DOHH2 (cell line): ENCODE results near the gene ZNF582.

Experiments used
- H3F3A ChIP-seq: fragments of 200-600 bp; sonication (generic), shearing (Covaris generic); 2 replicates; pipeline ENCODE4 v1.6.0; 2016; ENCODE audit warnings: antibody characterized with exemption, mild to moderate bottlenecking; ENCODE audit not compliant: control insufficient read depth, insufficient read depth
- H3K27ac ChIP-seq: fragments of 200-600 bp; sonication (generic); 2 replicates; pipeline ENCODE4 v1.5.1; 2014; ENCODE audit warnings: low read depth, mild to moderate bottlenecking, low read length, moderate library complexity
- H3K27me3 ChIP-seq: fragments of 200-600 bp; sonication (generic); 2 replicates; pipeline ENCODE4 v1.6.1; 2014; ENCODE audit warnings: mild to moderate bottlenecking, low read length, mixed read lengths; ENCODE audit not compliant: control insufficient read depth
- H3K36me3 ChIP-seq: fragments of 200-600 bp; sonication (generic); 2 replicates; pipeline ENCODE4 v1.6.1; 2014; ENCODE audit warnings: mild to moderate bottlenecking, low read length, moderate library complexity, mixed read lengths; ENCODE audit not compliant: control insufficient read depth
- H3K4me1 ChIP-seq: fragments of 200-600 bp; sonication (generic); 2 replicates; pipeline ENCODE4 v1.6.1; 2014; ENCODE audit warnings: mild to moderate bottlenecking, low read length, mixed read lengths; ENCODE audit not compliant: control insufficient read depth
- H3K4me2 ChIP-seq: fragments of 200-600 bp; sonication (generic); 2 replicates; pipeline ENCODE4 v1.6.0; 2014; ENCODE audit warnings: mild to moderate bottlenecking, low read length, moderate library complexity
- H3K4me3 ChIP-seq: fragments of 200-600 bp; sonication (generic); 2 replicates; pipeline ENCODE4 v1.5.1; 2014; ENCODE audit warnings: mild to moderate bottlenecking, low read length, mixed read lengths
- H3K79me2 ChIP-seq: fragments of 200-600 bp; sonication (generic); 2 replicates; pipeline ENCODE4 v1.6.1; 2014; ENCODE audit warnings: mild to moderate bottlenecking, low read length, mixed read lengths; ENCODE audit not compliant: control insufficient read depth
- H3K9me2 ChIP-seq: fragments of 200-600 bp; sonication (generic); replicated peaks from 2 replicates; pipeline ENCODE4 v1.6.1; 2014; ENCODE audit warnings: mild to moderate bottlenecking, low read length, mixed read lengths; ENCODE audit not compliant: control insufficient read depth
- H3K9me3 ChIP-seq: fragments of 200-600 bp; sonication (generic); 2 replicates; pipeline ENCODE4 v1.6.1; 2014; ENCODE audit warnings: antibody characterized with exemption, low read length, mixed read lengths; ENCODE audit not compliant: control insufficient read depth, insufficient read depth
- H4K20me1 ChIP-seq: fragments of 200-600 bp; sonication (generic); 2 replicates; pipeline ENCODE4 v1.6.0; 2014; ENCODE audit warnings: low read depth, mild to moderate bottlenecking, antibody characterized with exemption, low read length, moderate library complexity; ENCODE audit not compliant: control insufficient read depth, insufficient read depth
- CTCF ChIP-seq: fragments of 200-600 bp; sonication (generic); IDR thresholded peaks from one replicate; pipeline ENCODE4 v1.5.1; 2014; ENCODE audit warnings: antibody characterized with exemption, mild to moderate bottlenecking, low read depth, low read length; ENCODE audit not compliant: poor library complexity, severe bottlenecking
- EZH2phosphoT487 ChIP-seq: fragments of 200-600 bp; sonication (generic); IDR thresholded peaks from 2 replicates; pipeline ENCODE4 v1.6.1; 2017; ENCODE audit warnings: borderline replicate concordance, mild to moderate bottlenecking, antibody characterized with exemption, low read length, moderate library complexity, mixed read lengths

Gene ZNF582

GRCh38 chr19:56423276-56423984 lies 30.1 kb upstream of the ZNF582 start:
- H3K36me3 ChIP-seq, result no peaks in the 10 kb centered on the region
- peaks cover 52% of the 10 kb centered on the region for H3K9me3 ChIP-seq
- no peak overlapping the region for H3K4me3 ChIP-seq

GRCh38 chr19:56405062-56405461 lies 11.7 kb upstream of the ZNF582 start:
- H3K27me3 ChIP-seq, result no peaks in the 10 kb centered on the region
- peak overlapping the region; percentile 88 for H3K4me2 ChIP-seq
- no peak for TF ChIP-seq CTCF
- no peak for TF ChIP-seq EZH2phosphoT487
- no peaks in the 10 kb centered on the region for H3F3A ChIP-seq
- no peaks in the 10 kb centered on the region for H3K79me2 ChIP-seq
- peaks cover 5% of the 10 kb centered on the region for H3K36me3 ChIP-seq
- H3K4me1 ChIP-seq, result peaks cover 13% of the 10 kb centered on the region
- no peaks in the 10 kb centered on the region for H3K9me2 ChIP-seq
- H3K27ac ChIP-seq, result no peak overlapping the region
- peak overlapping the region; percentile 85 for H3K4me3 ChIP-seq
- H4K20me1 ChIP-seq, result no peaks in the 10 kb centered on the region
- H3K9me3 ChIP-seq, result peaks cover 63% of the 10 kb centered on the region

More at GRCh38 chr19:56423276-56423984, 30.1 kb upstream of the ZNF582 start:
- no peaks in the 10 kb centered on the region for H3K79me2 ChIP-seq
- TF ChIP-seq CTCF (no peak), EZH2phosphoT487 (no peak)
- no peak overlapping the region for H3K4me2 ChIP-seq
- H3K9me2 ChIP-seq, result no peaks in the 10 kb centered on the region
- no peaks in the 10 kb centered on the region for H3F3A ChIP-seq
- H3K27me3 ChIP-seq, result no peaks in the 10 kb centered on the region
- no peak overlapping the region for H3K27ac ChIP-seq
- H3K4me1 ChIP-seq, result no peaks in the 10 kb centered on the region
- H4K20me1 ChIP-seq, result no peaks in the 10 kb centered on the region

- H3K79me2 ChIP-seq, result no peaks in the 10 kb centered on the region
- peaks cover 65% of the 10 kb centered on the region for H3K9me3 ChIP-seq
- H3F3A ChIP-seq, result no peaks in the 10 kb centered on the region
- H3K4me2 ChIP-seq, result peak overlapping the region; percentile 88
- no peaks in the 10 kb centered on the region for H3K27me3 ChIP-seq
- peaks cover 13% of the 10 kb centered on the region for H3K4me1 ChIP-seq
- no peak overlapping the region for H3K27ac ChIP-seq
- no peaks in the 10 kb centered on the region for H4K20me1 ChIP-seq
- TF ChIP-seq EZH2phosphoT487, result no peak
- no peak for TF ChIP-seq CTCF
- no peaks in the 10 kb centered on the region for H3K9me2 ChIP-seq
- peaks cover 5% of the 10 kb centered on the region for H3K36me3 ChIP-seq
- peak overlapping the region; percentile 85 for H3K4me3 ChIP-seq
These were observed 11.3 kb upstream of the ZNF582 start for GRCh38 chr19:56404705-56405056.
